HepG2 (cell line): ENCODE measurements around the gene INPP4B.

Experiments
- MEIS1 ChIP-seq: sonication (generic); formaldehyde crosslinking; IDR thresholded peaks from 2 replicates; pipeline ENCODE4 v1.9.0; 2021; ENCODE audit warnings: mild to moderate bottlenecking, missing genetic modification reagents, moderate library complexity, borderline replicate concordance
- POLR2A ChIP-seq, 2 experiments: IDR thresholded peaks; 2 replicates each; pipeline ENCODE4 v1.6.1; 2011; ENCODE audit warnings: low read depth in 2 of 2, low read length in 2 of 2, mild to moderate bottlenecking in 1 of 2, moderate library complexity in 1 of 2; ENCODE audit not compliant: insufficient read depth in 1 of 2
- ZFAT ChIP-seq: sonication (generic); formaldehyde crosslinking; conservative IDR thresholded peaks from 2 replicates; pipeline ENCODE4 v1.8.1; 2023; ENCODE audit warnings: missing genetic modification reagents, inconsistent platforms
- ZNF776 ChIP-seq: sonication (generic); formaldehyde crosslinking; IDR thresholded peaks from 2 replicates; pipeline ENCODE4 v1.4.0; 2020; ENCODE audit warnings: mild to moderate bottlenecking, missing genetic modification reagents

DNA sequence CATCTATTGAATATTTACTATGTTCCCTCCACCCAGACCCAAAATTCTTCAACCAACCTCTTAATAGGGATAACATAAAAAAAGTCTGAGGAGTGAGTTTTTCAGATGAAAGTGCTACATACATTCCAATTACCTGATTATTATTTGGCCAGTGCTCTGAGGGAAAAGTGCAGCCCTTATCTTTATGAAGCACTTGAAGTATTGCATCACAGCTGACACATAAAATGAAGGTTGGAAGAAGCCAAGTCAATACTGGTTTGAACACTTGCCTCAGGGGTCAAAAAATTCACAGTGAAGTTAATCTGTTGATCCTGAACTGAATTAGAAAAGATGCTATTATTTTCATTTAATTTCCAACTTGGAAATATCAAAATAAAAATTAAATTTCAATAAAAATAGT, 498.9 kb downstream of the INPP4B start:
- no peak for TF ChIP-seq POLR2A (IDR thresholded peaks at IDR 0.05; ENCODE audit: insufficient read depth in 1 of 2, low read depth in 2 of 2, low read length in 2 of 2)
- TF ChIP-seq ZNF776 (CRISPR knock-in tag): no peak
- TF ChIP-seq MEIS1 (CRISPR knock-in tag): no peak
- TF ChIP-seq ZFAT (CRISPR knock-in tag): no peak
